ENCODE measurements around the gene RAB8A.

Gene RAB8A

GRCh38 chr19:16125737-16126495, 14.2 kb downstream of the RAB8A start:
- Histone ChIP-seq H2BK5ac (ENCODE audit: low read depth, low read length, poor library complexity, severe bottlenecking) (no peak overlapping the region), H3K79me1 (replicated peaks; ENCODE audit: low read length, poor library complexity, severe bottlenecking) (peaks cover 61% of the 10 kb centered on the region), H3K4me2 (ENCODE audit: low read length, poor library complexity, severe bottlenecking) (no peak overlapping the region), H3K27ac (ENCODE audit: low read length, poor library complexity, severe bottlenecking) (no peak overlapping the region), H4K8ac (ENCODE audit: low read length) (no peak overlapping the region), H4K91ac (ENCODE audit: low read length) (no peak overlapping the region), H3K4me1 (ENCODE audit: control insufficient read depth, insufficient read depth, low read depth, low read length) (no peaks in the 10 kb centered on the region), H3K27me3 (ENCODE audit: control insufficient read depth in 1 of 2, insufficient read depth in 1 of 2, low read length in 2 of 2) (no peaks in the 10 kb centered on the region), H3K4me3 (ENCODE audit: insufficient read depth in 1 of 2, low read depth in 1 of 2, low read length in 2 of 2) (no peak overlapping the region), H2AK5ac (ENCODE audit: low read length, severe bottlenecking) (no peak overlapping the region), H3K18ac (ENCODE audit: low read depth in 1 of 2, low read length in 2 of 2) (no peak overlapping the region), H3K9ac (ENCODE audit: low read length) (no peak overlapping the region), H3K9me3 (ENCODE audit: control insufficient read depth, low read length) (no peaks in the 10 kb centered on the region), H3K14ac (ENCODE audit: low read length in 2 of 2) (no peak overlapping the region), H3K36me3 (ENCODE audit: control insufficient read depth in 1 of 2, insufficient read depth in 2 of 2, low read depth in 1 of 2, low read length in 2 of 2) (peaks cover 87 to 96% of the 10 kb centered on the region in 2 experiments), H2AFZ (ENCODE audit: low read depth, low read length) (no peak overlapping the region), H3K4ac (ENCODE audit: low read depth in 1 of 2, low read length in 2 of 2) (no peak overlapping the region), H3K23ac (ENCODE audit: low read length in 2 of 2) (no peak overlapping the region), H2BK15ac (ENCODE audit: low read depth, poor library complexity, severe bottlenecking) (no peak overlapping the region), H2BK120ac (ENCODE audit: low read depth, low read length) (no peak overlapping the region), H2BK12ac (ENCODE audit: low read length in 2 of 2) (no peak overlapping the region)
- no peak for DNase-seq
- 89% methylated on average over 9 of the region's 10 CpGs for WGBS

DNA sequence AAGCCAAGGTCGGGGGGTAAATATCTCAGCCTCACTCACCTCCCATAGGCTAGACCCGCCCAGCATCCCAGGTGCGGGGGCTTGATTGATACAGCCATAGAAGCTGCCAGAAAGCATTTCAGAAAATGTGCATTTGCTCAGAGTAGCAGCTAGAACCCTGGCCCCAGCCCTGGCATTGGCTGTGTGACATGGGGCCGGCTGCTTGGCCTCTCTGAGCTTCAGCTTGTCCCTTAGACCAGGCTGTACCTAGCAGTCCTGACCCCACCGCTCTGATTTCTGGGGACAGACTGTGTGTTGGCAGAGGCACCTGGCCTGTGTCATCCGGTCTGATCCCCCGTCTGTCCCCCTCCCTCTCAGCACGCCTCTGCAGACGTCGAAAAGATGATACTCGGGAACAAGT, 15.4 kb downstream of the RAB8A start:
- Histone ChIP-seq H4K8ac (ENCODE audit: low read length) (no peak overlapping the region), H3K14ac (ENCODE audit: low read length in 2 of 2) (no peak overlapping the region)
- WGBS = 96% methylated on average over 10 of the region's 11 CpGs

DNA sequence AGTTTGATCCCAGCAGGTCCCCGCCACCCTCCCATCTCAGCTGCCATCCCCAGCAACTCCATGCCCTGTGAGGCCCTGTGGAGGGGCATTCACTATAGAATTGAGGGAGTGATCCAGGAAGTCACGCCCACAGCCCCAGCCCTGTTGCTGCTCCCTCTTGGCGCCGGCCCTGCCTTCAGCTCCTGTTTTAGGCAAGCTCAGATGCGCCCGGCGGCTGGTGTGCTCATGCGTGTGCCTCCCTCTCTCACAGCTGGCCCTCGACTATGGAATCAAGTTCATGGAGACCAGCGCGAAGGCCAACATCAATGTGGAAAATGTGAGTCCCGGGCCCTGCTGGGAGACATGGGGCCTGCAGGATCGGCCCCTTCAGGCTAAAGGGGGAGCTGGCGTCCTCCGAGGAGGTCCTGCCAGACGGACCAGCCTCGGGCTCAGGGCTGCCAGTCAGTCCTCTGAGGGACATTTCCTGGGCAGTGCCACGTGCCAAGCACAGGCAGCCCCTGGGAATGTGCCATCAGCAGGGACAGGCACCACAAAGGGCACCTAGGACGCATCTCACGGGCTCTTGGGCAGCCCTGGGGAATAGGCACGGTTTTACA, 16.2 kb downstream of the RAB8A start:
- Histone ChIP-seq H2AFZ (ENCODE audit: low read depth, low read length) (no peak overlapping the region), H2BK120ac (ENCODE audit: low read depth, low read length) (no peak overlapping the region), H3K14ac (ENCODE audit: low read length in 2 of 2) (no peak overlapping the region), H3K4me1 (ENCODE audit: control insufficient read depth, insufficient read depth, low read depth, low read length) (no peaks in the 10 kb centered on the region), H2AK5ac (ENCODE audit: low read length, severe bottlenecking) (no peak overlapping the region), H3K4ac (ENCODE audit: low read depth in 1 of 2, low read length in 2 of 2) (no peak overlapping the region), H2BK15ac (ENCODE audit: low read depth, poor library complexity, severe bottlenecking) (no peak overlapping the region), H3K79me1 (replicated peaks; ENCODE audit: low read length, poor library complexity, severe bottlenecking) (peaks cover 47% of the 10 kb centered on the region), H3K27ac (ENCODE audit: low read length, poor library complexity, severe bottlenecking) (no peak overlapping the region), H2BK12ac (ENCODE audit: low read length in 2 of 2) (no peak overlapping the region), H3K27me3 (ENCODE audit: control insufficient read depth in 1 of 2, insufficient read depth in 1 of 2, low read length in 2 of 2) (no peaks in the 10 kb centered on the region), H2BK5ac (ENCODE audit: low read depth, low read length, poor library complexity, severe bottlenecking) (no peak overlapping the region), H3K4me2 (ENCODE audit: low read length, poor library complexity, severe bottlenecking) (no peak overlapping the region), H3K9me3 (ENCODE audit: control insufficient read depth, low read length) (no peaks in the 10 kb centered on the region), H4K91ac (ENCODE audit: low read length) (no peak overlapping the region), H3K18ac (ENCODE audit: low read depth in 1 of 2, low read length in 2 of 2) (no peak overlapping the region), H3K9ac (ENCODE audit: low read length) (no peak overlapping the region), H3K36me3 (ENCODE audit: control insufficient read depth in 1 of 2, insufficient read depth in 2 of 2, low read depth in 1 of 2, low read length in 2 of 2) (peaks cover 87 to 92% of the 10 kb centered on the region in 2 experiments), H4K8ac (ENCODE audit: low read length) (no peak overlapping the region), H3K4me3 (ENCODE audit: insufficient read depth in 1 of 2, low read depth in 1 of 2, low read length in 2 of 2) (no peak overlapping the region), H3K23ac (ENCODE audit: low read length in 2 of 2) (no peak overlapping the region)
- DNase-seq = no peak
- WGBS = 97% methylated on average over 21 of the region's 21 CpGs

More for the DNA sequence above, 15.4 kb downstream of the RAB8A start:
- Histone ChIP-seq H2BK5ac (ENCODE audit: low read depth, low read length, poor library complexity, severe bottlenecking) (no peak overlapping the region), H3K4me2 (ENCODE audit: low read length, poor library complexity, severe bottlenecking) (no peak overlapping the region), H3K79me1 (replicated peaks; ENCODE audit: low read length, poor library complexity, severe bottlenecking) (peaks cover 55% of the 10 kb centered on the region), H3K27ac (ENCODE audit: low read length, poor library complexity, severe bottlenecking) (no peak overlapping the region), H2AFZ (ENCODE audit: low read depth, low read length) (no peak overlapping the region), H3K36me3 (ENCODE audit: control insufficient read depth in 1 of 2, insufficient read depth in 2 of 2, low read depth in 1 of 2, low read length in 2 of 2) (peaks cover 87 to 92% of the 10 kb centered on the region in 2 experiments), H3K9me3 (ENCODE audit: control insufficient read depth, low read length) (no peaks in the 10 kb centered on the region), H2BK12ac (ENCODE audit: low read length in 2 of 2) (no peak overlapping the region), H2BK120ac (ENCODE audit: low read depth, low read length) (no peak overlapping the region), H2AK5ac (ENCODE audit: low read length, severe bottlenecking) (no peak overlapping the region), H4K91ac (ENCODE audit: low read length) (no peak overlapping the region), H3K9ac (ENCODE audit: low read length) (no peak overlapping the region), H3K4me3 (ENCODE audit: insufficient read depth in 1 of 2, low read depth in 1 of 2, low read length in 2 of 2) (no peak overlapping the region), H3K4ac (ENCODE audit: low read depth in 1 of 2, low read length in 2 of 2) (no peak overlapping the region), H3K4me1 (ENCODE audit: control insufficient read depth, insufficient read depth, low read depth, low read length) (no peaks in the 10 kb centered on the region), H3K18ac (ENCODE audit: low read depth in 1 of 2, low read length in 2 of 2) (no peak overlapping the region), H3K23ac (ENCODE audit: low read length in 2 of 2) (no peak overlapping the region), H3K27me3 (ENCODE audit: control insufficient read depth in 1 of 2, insufficient read depth in 1 of 2, low read length in 2 of 2) (no peaks in the 10 kb centered on the region), H2BK15ac (ENCODE audit: low read depth, poor library complexity, severe bottlenecking) (no peak overlapping the region)
- no peak for DNase-seq

DNA sequence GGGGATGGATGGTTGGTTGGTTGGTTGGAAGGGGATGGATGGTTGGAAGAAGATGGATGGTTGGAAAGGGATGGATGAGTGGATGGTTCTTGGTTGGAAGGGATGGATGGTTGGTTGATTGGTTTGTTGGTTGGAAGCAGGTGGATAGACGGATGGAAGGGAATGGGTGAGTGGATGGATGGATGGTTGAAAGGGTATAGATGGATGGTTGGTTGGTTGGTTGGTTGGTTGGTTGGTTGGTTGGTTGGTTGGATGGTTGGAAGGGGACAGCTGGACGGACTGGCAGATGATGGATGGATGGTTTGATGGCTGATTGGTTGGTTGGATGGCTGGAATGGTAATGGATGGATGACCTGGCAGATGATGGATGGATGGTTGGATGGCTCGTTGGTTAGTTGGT, 20.0 kb downstream of the RAB8A start:
- Histone ChIP-seq H3K4me3 (ENCODE audit: insufficient read depth in 1 of 2, low read depth in 1 of 2, low read length in 2 of 2) (no peak overlapping the region), H4K8ac (ENCODE audit: low read length) (no peak overlapping the region), H3K4me2 (ENCODE audit: low read length, poor library complexity, severe bottlenecking) (no peak overlapping the region), H3K23ac (ENCODE audit: low read length in 2 of 2) (no peak overlapping the region), H3K18ac (ENCODE audit: low read depth in 1 of 2, low read length in 2 of 2) (no peak overlapping the region), H4K91ac (ENCODE audit: low read length) (no peak overlapping the region), H3K27ac (ENCODE audit: low read length, poor library complexity, severe bottlenecking) (no peak overlapping the region), H3K36me3 (ENCODE audit: control insufficient read depth in 1 of 2, insufficient read depth in 2 of 2, low read depth in 1 of 2, low read length in 2 of 2) (peaks cover 70 to 77% of the 10 kb centered on the region in 2 experiments), H2BK15ac (ENCODE audit: low read depth, poor library complexity, severe bottlenecking) (no peak overlapping the region), H3K4ac (ENCODE audit: low read depth in 1 of 2, low read length in 2 of 2) (no peak overlapping the region), H2AFZ (ENCODE audit: low read depth, low read length) (no peak overlapping the region), H3K14ac (ENCODE audit: low read length in 2 of 2) (no peak overlapping the region), H2BK120ac (ENCODE audit: low read depth, low read length) (no peak overlapping the region), H3K27me3 (ENCODE audit: control insufficient read depth in 1 of 2, insufficient read depth in 1 of 2, low read length in 2 of 2) (peaks cover 0 to 2% of the 10 kb centered on the region in 2 experiments), H3K9me3 (ENCODE audit: control insufficient read depth, low read length) (no peaks in the 10 kb centered on the region), H3K4me1 (ENCODE audit: control insufficient read depth, insufficient read depth, low read depth, low read length) (no peaks in the 10 kb centered on the region), H3K9ac (ENCODE audit: low read length) (no peak overlapping the region), H2BK5ac (ENCODE audit: low read depth, low read length, poor library complexity, severe bottlenecking) (no peak overlapping the region), H2BK12ac (ENCODE audit: low read length in 2 of 2) (no peak overlapping the region), H3K79me1 (replicated peaks; ENCODE audit: low read length, poor library complexity, severe bottlenecking) (peaks cover 28% of the 10 kb centered on the region), H2AK5ac (ENCODE audit: low read length, severe bottlenecking) (no peak overlapping the region)
- DNase-seq = no peak
- WGBS = 99% methylated on average over 3 of the region's 3 CpGs

Measured in mesenchymal stem cell (in vitro differentiated cells and primary cell).